HG03196 (cell line): Measurements from ENCODE around the gene CMSS1.

Experiments
- ATAC-seq: cut with Tn5 transposase; IDR thresholded peaks from one replicate; pipeline ENCODE4 v1.9.1; 2021; ENCODE audit not compliant: unreplicated experiment

Gene CMSS1

DNA sequence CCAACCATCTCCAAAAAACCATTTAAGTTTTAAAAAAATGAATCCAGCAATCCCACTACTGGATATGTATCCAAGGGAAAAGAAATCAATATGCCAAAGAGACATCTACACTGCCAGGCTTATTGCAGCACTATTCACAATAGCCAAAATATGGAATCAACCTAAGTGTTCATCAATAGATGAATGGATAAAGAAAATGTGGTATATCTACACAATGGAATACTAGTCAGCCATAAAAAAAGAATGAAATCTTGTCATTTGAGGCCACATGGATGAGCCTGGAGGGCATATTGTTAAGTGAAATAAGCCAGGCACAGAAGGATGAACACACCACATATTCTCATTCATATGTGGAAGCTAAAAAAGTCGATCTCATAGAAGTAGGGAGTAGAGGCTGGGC lies 160.6 kb downstream of the CMSS1 start:
- ATAC-seq, result no peak

DNA sequence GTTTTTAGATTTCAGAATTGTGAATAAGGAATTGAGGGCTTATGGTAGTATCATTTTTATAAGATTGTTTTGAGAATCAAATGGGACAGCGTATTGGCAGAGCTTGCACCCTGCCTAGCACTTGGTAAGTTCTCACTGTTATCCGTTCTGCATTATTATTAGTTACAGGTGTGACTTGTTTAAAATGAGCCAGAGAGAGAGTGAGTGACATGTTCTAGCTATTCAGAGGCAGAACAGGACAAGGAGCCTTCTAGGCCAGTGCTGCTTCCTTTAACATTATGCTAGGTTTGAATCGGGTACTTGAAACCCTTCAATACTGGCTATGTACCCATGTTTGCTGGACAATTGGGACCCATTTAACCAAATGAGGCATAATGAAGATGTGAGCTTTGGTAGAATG lies 162.9 kb downstream of the CMSS1 start:
- ATAC-seq, result no peak

- ATAC-seq, result no peak
These were observed 163.5 kb downstream of the CMSS1 start for GRCh38 chr3:99981138-99981537.

- no peak for ATAC-seq
These were observed 165.0 kb downstream of the CMSS1 start for GRCh38 chr3:99982650-99983049.

DNA sequence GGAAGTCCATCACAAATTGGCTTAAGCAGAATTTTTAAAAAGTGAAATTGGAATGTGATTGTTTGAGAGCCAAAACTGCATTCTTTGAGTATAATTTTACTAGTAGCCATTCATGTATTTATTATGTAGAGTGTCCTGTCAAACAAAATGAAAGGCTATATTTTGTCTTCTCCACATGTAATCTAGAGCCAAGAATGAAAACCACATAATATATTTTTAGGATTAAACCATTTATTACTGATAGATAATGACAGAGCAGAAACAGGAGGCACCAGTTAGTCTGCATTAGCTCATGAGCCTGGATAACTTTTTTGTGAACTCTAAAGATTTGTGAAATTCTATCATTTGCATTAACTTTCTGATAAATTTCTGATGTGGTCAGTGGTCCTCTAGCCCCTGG lies 166.5 kb downstream of the CMSS1 start:
- no peak for ATAC-seq

- ATAC-seq, result no peak
These were observed 167.0 kb downstream of the CMSS1 start for GRCh38 chr3:99984668-99985067.

DNA sequence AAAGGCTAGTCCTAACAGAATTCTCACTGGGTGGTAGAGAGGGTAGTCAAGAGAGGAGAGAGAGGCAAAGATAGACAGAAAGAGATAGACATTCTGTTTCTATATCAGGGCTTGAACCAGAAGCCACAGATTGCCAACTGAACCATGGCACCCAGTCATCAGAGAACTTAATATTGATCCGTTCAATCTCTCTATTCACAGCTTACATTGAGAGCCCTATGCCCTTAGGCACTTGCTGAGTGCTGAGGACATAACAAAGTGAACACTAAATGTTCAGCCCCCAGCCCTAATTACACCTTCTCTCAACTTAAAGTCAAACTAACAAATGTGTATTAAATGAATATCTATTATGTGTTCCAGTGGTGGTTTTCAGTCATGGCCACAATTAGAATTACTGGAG lies 172.5 kb downstream of the CMSS1 start:
- no peak for ATAC-seq

DNA sequence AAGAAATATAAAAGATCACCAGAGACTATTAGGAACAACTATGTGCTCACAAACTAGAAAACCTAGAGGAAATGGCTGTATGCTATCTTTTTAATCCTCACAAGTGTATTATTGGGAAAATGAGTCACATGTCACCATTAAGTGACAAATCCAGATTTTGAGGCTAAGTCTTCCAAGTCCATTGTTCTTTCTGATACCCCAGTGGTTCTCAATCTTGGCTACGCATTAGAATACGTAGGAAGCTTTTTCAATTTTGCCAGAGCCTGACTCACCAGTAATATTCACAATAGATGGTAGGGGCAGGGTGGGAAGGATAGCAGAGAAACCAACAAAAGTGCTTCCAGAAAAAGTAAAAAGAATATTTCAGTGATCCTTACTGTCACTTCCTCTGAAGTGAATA lies 179.6 kb downstream of the CMSS1 start:
- no peak for ATAC-seq

DNA sequence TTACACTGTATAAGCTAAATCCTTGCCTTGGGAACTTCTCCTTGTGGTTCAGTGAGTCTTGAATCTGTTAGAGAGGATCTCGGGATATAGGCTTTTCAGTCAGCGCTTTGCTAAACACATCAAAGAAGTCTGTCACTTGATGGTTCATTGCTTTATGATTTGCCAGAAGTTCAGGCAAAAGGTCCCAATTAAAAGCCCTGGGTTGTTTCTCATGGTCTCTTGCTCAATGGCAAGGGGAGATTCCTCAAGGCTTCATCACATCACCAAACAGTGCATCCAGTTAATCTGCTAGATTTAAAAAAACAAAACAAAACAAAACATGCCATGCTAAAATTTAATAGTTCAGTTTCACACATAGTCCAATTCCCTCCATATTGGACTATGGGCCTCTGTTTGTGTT lies 181.9 kb downstream of the CMSS1 start:
- ATAC-seq, result no peak

DNA sequence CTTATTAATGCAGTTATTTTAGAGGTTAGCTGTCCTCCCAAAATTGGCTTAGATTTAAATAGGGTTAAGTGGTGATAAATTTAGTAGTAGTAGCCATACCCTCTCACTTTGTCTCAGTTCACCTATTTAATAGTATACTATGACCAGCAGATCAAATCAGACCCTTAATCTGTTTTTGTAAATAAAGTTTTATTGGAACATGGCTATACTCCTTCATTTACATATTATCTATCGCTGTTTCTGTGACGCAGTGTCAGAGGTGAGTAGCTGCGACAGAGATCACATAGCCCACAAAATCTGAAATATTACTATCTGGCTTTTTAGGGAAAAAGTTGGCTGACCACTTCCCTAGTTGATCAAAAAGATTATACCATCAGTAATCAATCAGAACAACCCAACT lies 183.4 kb downstream of the CMSS1 start:
- no peak for ATAC-seq

- no peak for ATAC-seq
These were observed 184.0 kb downstream of the CMSS1 start for GRCh38 chr3:100001526-100002270.

DNA sequence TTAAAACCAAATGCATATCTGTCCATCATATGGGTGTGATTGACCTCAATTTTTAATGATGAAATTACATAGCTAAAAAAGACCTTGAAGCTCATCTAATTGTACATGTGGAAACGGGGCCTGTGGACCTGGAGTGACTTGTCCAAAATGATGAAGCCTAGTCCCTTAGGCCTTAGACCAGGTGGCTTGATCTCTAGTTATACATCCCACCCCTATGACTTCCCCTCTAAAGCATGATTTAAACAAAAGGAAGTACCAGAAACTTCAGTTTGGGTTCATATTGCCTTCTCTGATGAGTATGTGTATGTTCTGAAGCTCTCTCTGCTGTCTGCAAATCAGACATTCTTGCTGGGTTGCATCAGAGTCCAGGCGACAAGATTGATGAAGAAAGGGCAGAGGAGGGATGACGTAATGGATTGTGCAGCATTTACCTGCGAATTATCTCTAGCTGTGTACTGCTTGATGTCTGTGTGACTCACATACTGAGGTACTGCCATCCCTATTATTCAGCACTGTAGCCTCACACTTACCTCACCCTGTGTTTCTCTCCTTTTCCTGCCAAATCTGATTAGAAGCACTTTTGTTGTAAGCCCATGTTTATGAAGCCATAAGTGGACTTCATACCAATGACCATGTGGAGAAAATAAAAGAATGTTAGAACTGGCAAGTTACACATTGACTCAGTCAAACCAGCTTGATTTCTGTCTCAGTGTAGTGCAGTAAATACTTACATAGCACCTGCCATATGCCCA lies 185.1 kb downstream of the CMSS1 start:
- ATAC-seq, result no peak

- no peak for ATAC-seq
These were observed 186.2 kb downstream of the CMSS1 start for GRCh38 chr3:100003609-100004503.

- ATAC-seq, result no peak
These were observed 187.3 kb downstream of the CMSS1 start for GRCh38 chr3:100004931-100005330.

DNA sequence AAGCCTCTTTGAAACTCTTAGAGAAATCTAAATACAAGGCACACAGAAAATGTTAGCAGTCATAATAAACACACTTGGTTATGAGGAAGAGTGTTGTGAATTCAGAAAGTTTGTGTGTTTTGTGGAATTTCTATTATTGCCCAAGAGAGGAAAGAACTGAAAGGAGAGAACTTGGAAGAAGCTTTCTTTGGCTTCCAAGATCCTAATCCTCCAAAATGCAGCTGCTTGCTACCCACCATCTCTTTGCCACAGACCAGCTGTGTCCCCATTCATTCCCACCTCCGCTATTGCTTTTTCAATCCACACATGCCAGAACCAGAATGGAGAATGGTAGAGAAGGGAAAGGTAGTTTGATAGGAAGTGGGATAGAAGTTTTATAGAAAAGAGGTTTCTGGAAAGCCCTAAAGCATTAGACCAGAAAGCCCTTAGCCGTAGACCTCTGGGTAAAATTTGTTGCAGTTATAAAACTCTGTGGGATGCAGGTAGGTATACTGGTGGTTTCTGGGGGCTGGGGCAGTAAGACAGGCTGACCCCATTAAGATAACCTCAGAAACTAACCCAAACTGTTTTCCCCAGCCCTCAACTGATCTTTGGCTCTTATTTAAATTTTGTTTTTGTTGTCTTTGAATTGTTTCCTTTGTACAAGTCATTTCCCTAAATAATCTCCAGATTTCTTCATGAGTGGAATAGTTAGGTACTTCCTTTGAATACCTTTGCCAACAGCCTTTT lies 188.2 kb downstream of the CMSS1 start:
- ATAC-seq, result no peak

- no peak for ATAC-seq
These were observed 189.1 kb downstream of the CMSS1 start for GRCh38 chr3:100006570-100007271.

GRCh38 chr3:100007313-100007712 lies 189.7 kb downstream of the CMSS1 start:
- ATAC-seq, result no peak

DNA sequence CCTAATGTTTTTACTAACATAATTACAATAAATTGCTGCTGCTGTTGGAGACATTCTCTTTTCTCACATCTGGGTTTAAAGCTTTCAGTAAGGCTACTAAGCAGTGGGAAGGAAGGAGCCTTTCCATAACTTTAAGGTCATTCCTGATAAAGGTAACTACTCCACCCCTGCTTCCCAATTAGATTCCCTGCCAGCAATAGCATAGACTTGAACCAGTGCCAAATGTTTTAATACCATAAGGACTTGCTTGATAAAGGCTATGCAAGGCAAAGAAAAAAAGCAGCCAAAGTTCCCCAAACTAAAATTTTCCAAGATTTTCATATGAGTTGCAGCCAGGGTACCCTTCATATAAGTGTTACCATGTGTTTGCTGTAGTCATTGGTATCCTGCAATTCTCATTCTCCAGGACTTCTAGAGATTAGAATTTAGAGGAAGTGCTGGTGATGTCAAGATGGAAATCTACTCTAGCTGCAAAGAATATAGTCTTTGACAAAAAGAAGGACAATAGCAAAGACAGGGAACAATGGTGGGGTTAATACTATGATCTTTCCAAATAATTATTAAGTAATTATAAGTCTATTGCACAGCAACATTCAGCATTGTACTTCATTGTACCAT lies 190.5 kb downstream of the CMSS1 start:
- no peak for ATAC-seq

- no peak for ATAC-seq
These were observed 191.8 kb downstream of the CMSS1 start for GRCh38 chr3:100009276-100010086.
